ENCODE data around the gene RNF40. TPM values are rescaled to one million over a fixed set of nuclear protein-coding genes. Genes with fewer than 3 reads are reported as not detected.

RNF40 gene
- 10 to 100 TPM; 41.0 to 55.4 TPM for total RNA-seq
- polyA plus RNA-seq = 10 to 100 TPM; 25.9 to 27.1 TPM

GRCh38 chr16:30761928-30762902, at the start of gene RNF40, which contains the start of gene CFAP119:
TSS of gene RNF40 (plus strand) at chr16:30762322. CDS start at chr16:30762546, 224 bp downstream.
TSS of gene CFAP119 (minus strand) at chr16:30762062. CDS start at chr16:30761748, 314 bp downstream.
- peak within 1 kb of the TSS; percentile 78 to 98 (median 92) for H3K4me3 ChIP-seq (ENCODE audit: low read depth in 1 of 3, low read length in 3 of 3)
- peak; percentile 96 for DNase-seq (ENCODE audit: low spot score)
- WGBS = under 1% methylated on average over 60 of the region's 60 CpGs
- H3K9me3 ChIP-seq (ENCODE audit: control insufficient read depth in 4 of 4, low read length in 3 of 4) = no peaks in the 10 kb centered on the region
- H3K27me3 ChIP-seq (ENCODE audit: control insufficient read depth in 4 of 4, insufficient read depth in 4 of 4, low read length in 3 of 4) = no peaks in the 10 kb centered on the region
- TF ChIP-seq YY1 (IDR thresholded peaks at IDR 0.05) (peak; percentile 99), RAD21 (IDR thresholded peaks at IDR 0.05) (peak in 1 of 2 donors; percentile 17), SP1 (IDR thresholded peaks at IDR 0.05) (peak; percentile 60), GABPA (IDR thresholded peaks at IDR 0.05 in 1 of 2, conservative IDR thresholded peaks at IDR 0.05 in 1 of 2) (peak in 1 of 2 donors; percentile 90)
- TF ChIP-seq, protein P1, sequence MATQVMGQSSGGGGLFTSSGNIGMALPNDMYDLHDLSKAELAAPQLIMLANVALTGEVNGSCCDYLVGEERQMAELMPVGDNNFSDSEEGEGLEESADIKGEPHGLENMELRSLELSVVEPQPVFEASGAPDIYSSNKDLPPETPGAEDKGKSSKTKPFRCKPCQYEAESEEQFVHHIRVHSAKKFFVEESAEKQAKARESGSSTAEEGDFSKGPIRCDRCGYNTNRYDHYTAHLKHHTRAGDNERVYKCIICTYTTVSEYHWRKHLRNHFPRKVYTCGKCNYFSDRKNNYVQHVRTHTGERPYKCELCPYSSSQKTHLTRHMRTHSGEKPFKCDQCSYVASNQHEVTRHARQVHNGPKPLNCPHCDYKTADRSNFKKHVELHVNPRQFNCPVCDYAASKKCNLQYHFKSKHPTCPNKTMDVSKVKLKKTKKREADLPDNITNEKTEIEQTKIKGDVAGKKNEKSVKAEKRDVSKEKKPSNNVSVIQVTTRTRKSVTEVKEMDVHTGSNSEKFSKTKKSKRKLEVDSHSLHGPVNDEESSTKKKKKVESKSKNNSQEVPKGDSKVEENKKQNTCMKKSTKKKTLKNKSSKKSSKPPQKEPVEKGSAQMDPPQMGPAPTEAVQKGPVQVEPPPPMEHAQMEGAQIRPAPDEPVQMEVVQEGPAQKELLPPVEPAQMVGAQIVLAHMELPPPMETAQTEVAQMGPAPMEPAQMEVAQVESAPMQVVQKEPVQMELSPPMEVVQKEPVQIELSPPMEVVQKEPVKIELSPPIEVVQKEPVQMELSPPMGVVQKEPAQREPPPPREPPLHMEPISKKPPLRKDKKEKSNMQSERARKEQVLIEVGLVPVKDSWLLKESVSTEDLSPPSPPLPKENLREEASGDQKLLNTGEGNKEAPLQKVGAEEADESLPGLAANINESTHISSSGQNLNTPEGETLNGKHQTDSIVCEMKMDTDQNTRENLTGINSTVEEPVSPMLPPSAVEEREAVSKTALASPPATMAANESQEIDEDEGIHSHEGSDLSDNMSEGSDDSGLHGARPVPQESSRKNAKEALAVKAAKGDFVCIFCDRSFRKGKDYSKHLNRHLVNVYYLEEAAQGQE (IDR thresholded peaks at IDR 0.05) = no peak
- peak within 1 kb of the TSS; percentile 85 to 91 for H3K27ac ChIP-seq (ENCODE audit: low read depth in 1 of 2, low read length in 2 of 2)
- H3K9ac ChIP-seq (ENCODE audit: low read depth in 1 of 2, low read length in 2 of 2) = peak within 1 kb of the TSS; percentile 95 to 98
- peaks cover 20 to 38% (median 32%) of the 10 kb centered on the region in 4 donors for H3K36me3 ChIP-seq (ENCODE audit: control insufficient read depth in 4 of 4, insufficient read depth in 3 of 4, low read depth in 1 of 4, low read length in 3 of 4)
- peaks cover 4 to 29% (median 24%) of the 10 kb centered on the region in 4 donors for H3K4me1 ChIP-seq (ENCODE audit: control insufficient read depth in 4 of 4, insufficient read depth in 4 of 4, low read length in 3 of 4)

DNA sequence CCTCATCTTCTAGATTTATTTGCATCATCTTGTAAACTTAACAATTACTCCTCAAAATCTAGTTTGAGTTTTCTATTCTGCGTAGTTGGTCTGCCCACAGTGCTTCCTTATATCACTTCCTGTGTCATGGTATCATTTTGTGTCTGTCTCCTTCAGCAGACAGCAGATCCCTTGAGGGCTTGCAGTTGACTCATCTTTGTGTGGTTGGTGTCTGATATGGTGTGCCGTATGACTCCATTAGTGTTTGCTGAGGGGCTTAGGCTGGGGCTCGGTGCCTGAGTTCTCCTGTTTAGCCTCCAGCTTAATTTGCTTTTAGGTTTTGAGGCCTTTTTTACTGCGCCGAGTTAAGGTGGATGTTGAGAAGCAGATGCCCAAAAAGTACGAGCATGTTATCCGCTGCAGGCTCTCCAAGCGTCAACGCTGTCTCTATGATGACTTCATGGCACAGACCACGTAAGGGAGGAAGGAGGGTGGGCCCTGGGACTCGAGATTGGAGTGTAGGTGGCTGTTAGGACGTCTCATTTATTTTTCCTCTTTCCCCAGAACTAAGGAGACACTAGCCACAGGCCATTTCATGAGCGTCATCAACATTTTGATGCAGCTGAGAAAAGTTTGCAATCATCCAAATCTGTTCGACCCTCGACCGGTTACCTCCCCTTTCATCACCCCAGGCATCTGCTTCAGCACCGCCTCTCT, 46.2 kb upstream of the RNF40 start:
- 90% methylated on average over 17 of the region's 17 CpGs for WGBS
- DNase-seq (ENCODE audit: low spot score) = no peak
- Histone ChIP-seq H3K9ac (ENCODE audit: low read depth in 1 of 2, low read length in 2 of 2) (no peak overlapping the region), H3K4me1 (ENCODE audit: control insufficient read depth in 4 of 4, insufficient read depth in 4 of 4, low read length in 3 of 4) (no peaks in the 10 kb centered on the region), H3K36me3 (ENCODE audit: control insufficient read depth in 4 of 4, insufficient read depth in 3 of 4, low read depth in 1 of 4, low read length in 3 of 4) (peaks cover 40 to 77% (median 64%) of the 10 kb centered on the region in 4 donors), H3K4me3 (ENCODE audit: low read depth in 1 of 3, low read length in 3 of 3) (no peak overlapping the region), H3K9me3 (ENCODE audit: control insufficient read depth in 4 of 4, low read length in 3 of 4) (no peaks in the 10 kb centered on the region), H3K27me3 (ENCODE audit: control insufficient read depth in 4 of 4, insufficient read depth in 4 of 4, low read length in 3 of 4) (no peaks in the 10 kb centered on the region), H3K27ac (ENCODE audit: low read depth in 1 of 2, low read length in 2 of 2) (peak overlapping the region in 1 of 2 donors; percentile 2)
- TF ChIP-seq, protein P1 (IDR thresholded peaks at IDR 0.05) = no peak
- TF ChIP-seq, protein P2, sequence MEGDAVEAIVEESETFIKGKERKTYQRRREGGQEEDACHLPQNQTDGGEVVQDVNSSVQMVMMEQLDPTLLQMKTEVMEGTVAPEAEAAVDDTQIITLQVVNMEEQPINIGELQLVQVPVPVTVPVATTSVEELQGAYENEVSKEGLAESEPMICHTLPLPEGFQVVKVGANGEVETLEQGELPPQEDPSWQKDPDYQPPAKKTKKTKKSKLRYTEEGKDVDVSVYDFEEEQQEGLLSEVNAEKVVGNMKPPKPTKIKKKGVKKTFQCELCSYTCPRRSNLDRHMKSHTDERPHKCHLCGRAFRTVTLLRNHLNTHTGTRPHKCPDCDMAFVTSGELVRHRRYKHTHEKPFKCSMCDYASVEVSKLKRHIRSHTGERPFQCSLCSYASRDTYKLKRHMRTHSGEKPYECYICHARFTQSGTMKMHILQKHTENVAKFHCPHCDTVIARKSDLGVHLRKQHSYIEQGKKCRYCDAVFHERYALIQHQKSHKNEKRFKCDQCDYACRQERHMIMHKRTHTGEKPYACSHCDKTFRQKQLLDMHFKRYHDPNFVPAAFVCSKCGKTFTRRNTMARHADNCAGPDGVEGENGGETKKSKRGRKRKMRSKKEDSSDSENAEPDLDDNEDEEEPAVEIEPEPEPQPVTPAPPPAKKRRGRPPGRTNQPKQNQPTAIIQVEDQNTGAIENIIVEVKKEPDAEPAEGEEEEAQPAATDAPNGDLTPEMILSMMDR (IDR thresholded peaks at IDR 0.05; ENCODE audit: low read depth, low read length, missing input control) = no peak
- TF ChIP-seq HNF4G (IDR thresholded peaks at IDR 0.05) (no peak), EGR1 (IDR thresholded peaks at IDR 0.05; ENCODE audit: low read depth in 2 of 2) (no peak), HNF4A (conservative IDR thresholded peaks at IDR 0.05) (no peak), RXRA (IDR thresholded peaks at IDR 0.05) (no peak), ATF3 (IDR thresholded peaks at IDR 0.05) (no peak), NR2F2 (IDR thresholded peaks at IDR 0.05) (no peak), FOXA2 (IDR thresholded peaks at IDR 0.05) (no peak), GABPA (IDR thresholded peaks at IDR 0.05 in 1 of 2, conservative IDR thresholded peaks at IDR 0.05 in 1 of 2) (no peak), RAD21 (IDR thresholded peaks at IDR 0.05) (no peak), MAX (IDR thresholded peaks at IDR 0.05) (no peak), YY1 (IDR thresholded peaks at IDR 0.05) (no peak), FOXA1 (IDR thresholded peaks at IDR 0.05) (no peak), SP1 (IDR thresholded peaks at IDR 0.05) (no peak), TAF1 (conservative IDR thresholded peaks at IDR 0.05) (no peak)
- TF ChIP-seq, protein P3, sequence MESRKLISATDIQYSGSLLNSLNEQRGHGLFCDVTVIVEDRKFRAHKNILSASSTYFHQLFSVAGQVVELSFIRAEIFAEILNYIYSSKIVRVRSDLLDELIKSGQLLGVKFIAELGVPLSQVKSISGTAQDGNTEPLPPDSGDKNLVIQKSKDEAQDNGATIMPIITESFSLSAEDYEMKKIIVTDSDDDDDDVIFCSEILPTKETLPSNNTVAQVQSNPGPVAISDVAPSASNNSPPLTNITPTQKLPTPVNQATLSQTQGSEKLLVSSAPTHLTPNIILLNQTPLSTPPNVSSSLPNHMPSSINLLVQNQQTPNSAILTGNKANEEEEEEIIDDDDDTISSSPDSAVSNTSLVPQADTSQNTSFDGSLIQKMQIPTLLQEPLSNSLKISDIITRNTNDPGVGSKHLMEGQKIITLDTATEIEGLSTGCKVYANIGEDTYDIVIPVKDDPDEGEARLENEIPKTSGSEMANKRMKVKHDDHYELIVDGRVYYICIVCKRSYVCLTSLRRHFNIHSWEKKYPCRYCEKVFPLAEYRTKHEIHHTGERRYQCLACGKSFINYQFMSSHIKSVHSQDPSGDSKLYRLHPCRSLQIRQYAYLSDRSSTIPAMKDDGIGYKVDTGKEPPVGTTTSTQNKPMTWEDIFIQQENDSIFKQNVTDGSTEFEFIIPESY (IDR thresholded peaks at IDR 0.05) = no peak
